H1 (cell line): ENCODE measurements around the gene ITGB1BP1. TPM values are rescaled to one million over a fixed set of nuclear protein-coding genes. Genes with fewer than 3 reads are reported as not detected.

Source experiments
- CTCF ChIA-PET: fragments of 300-600 bp; sonication (Branson Sonifier 250); formaldehyde crosslinking; loops from one replicate; lab custom pipeline; 2021; ENCODE audit not compliant: partially characterized antibody; lab: Charles Lee
- POLR2A ChIA-PET: fragments of 300-600 bp; sonication (Branson Sonifier 250); formaldehyde crosslinking; loops from one replicate; lab custom pipeline; 2021; ENCODE audit warnings: inconsistent platforms; ENCODE audit not compliant: partially characterized antibody; lab: Charles Lee
- DNase-seq, 2 experiments: peaks; one replicate each; pipeline versions ENCODE4 v3.0.0 to v3.0.0-alpha.2; 2010 to 2022; ENCODE audit warnings: low spot score in 2 of 2, low read depth in 1 of 2, mixed read lengths in 1 of 2
- FAIRE-seq: peaks from 2 replicates; lab custom pipeline; 2011; peaks lifted over from hg19 to GRCh38; lab: Jason Lieb, UNC
- H2AFZ ChIP-seq: 2 replicates; pipeline ENCODE4 v1.8.1; 2012; ENCODE audit warnings: low read length, inconsistent platforms
- H2AK5ac ChIP-seq: 2 replicates; pipeline ENCODE4 v1.6.1; 2013; ENCODE audit warnings: low read depth, low read length
- H2BK120ac ChIP-seq: replicated peaks from 2 replicates; pipeline ENCODE3; 2013; ENCODE audit warnings: low read depth, low read length, inconsistent platforms
- H2BK12ac ChIP-seq: 2 replicates; pipeline ENCODE4 v1.6.1; 2013; ENCODE audit warnings: low read depth, low read length
- H2BK15ac ChIP-seq: 2 replicates; pipeline ENCODE4 v1.6.1; 2013; ENCODE audit warnings: low read length
- H2BK20ac ChIP-seq: 2 replicates; pipeline ENCODE4 v1.6.1; 2013; ENCODE audit warnings: low read length
- H2BK5ac ChIP-seq: 2 replicates; pipeline ENCODE4 v1.6.1; 2013; ENCODE audit warnings: low read depth, low read length
- H3K14ac ChIP-seq: 2 replicates; pipeline ENCODE4 v1.6.1; 2013; ENCODE audit warnings: inconsistent platforms; ENCODE audit not compliant: insufficient read length
- H3K18ac ChIP-seq: 2 replicates; pipeline ENCODE4 v1.6.1; 2013; ENCODE audit warnings: low read length; ENCODE audit errors: extremely low read depth
- H3K23ac ChIP-seq: 2 replicates; pipeline ENCODE4 v1.6.1; 2013; ENCODE audit warnings: inconsistent platforms; ENCODE audit not compliant: insufficient read length
- H3K23me2 ChIP-seq: 2 replicates; pipeline ENCODE4 v1.6.1; 2013; ENCODE audit warnings: low read depth, low read length
- H3K27ac ChIP-seq: 2 replicates; pipeline ENCODE4 v1.6.1; 2011; ENCODE audit warnings: low read depth, low read length, inconsistent platforms
- H3K27me3 ChIP-seq, 4 experiments: replicated peaks in 1 of 4; 1 replicate in 1 of 4; 2 replicates in 3 of 4; pipeline versions ENCODE4 v1.6.1 to v1.8.1; 2011 to 2013; ENCODE audit warnings: low read length in 3 of 4, mild to moderate bottlenecking in 3 of 4, inconsistent platforms in 2 of 4, mixed read lengths in 2 of 4, moderate library complexity in 1 of 4; ENCODE audit not compliant: control insufficient read depth in 3 of 4, insufficient read depth in 3 of 4; ENCODE audit errors: extremely low read depth in 1 of 4
- H3K36me3 ChIP-seq, 4 experiments: 2 replicates each; pipeline versions ENCODE4 v1.6.1 to v1.8.1; 2011 to 2013; ENCODE audit warnings: mild to moderate bottlenecking in 4 of 4, low read length in 3 of 4, moderate library complexity in 2 of 4, control low read depth in 1 of 4, inconsistent platforms in 1 of 4; ENCODE audit not compliant: insufficient read depth in 4 of 4, control insufficient read depth in 2 of 4
- H3K4ac ChIP-seq: replicated peaks from 2 replicates; pipeline ENCODE3; 2013; ENCODE audit warnings: low read length, low read depth, mixed read lengths, inconsistent platforms; ENCODE audit not compliant: insufficient read length
- H3K4me1 ChIP-seq, 4 experiments: replicated peaks in 1 of 4; 1 replicate in 1 of 4; 2 replicates in 3 of 4; pipeline versions ENCODE4 v1.6.1 to v1.8.1; 2011 to 2013; ENCODE audit warnings: low read length in 3 of 4, inconsistent platforms in 2 of 4, mixed read lengths in 1 of 4; ENCODE audit not compliant: insufficient read depth in 4 of 4, control insufficient read depth in 3 of 4
- H3K4me2 ChIP-seq, 2 experiments: 2 replicates each; pipeline versions ENCODE4 v1.6.1 to v1.8.1; 2011 to 2013; ENCODE audit warnings: low read depth in 2 of 2, low read length in 2 of 2, control low read depth in 1 of 2, inconsistent platforms in 1 of 2, mild to moderate bottlenecking in 1 of 2; ENCODE audit not compliant: insufficient read depth in 1 of 2
- H3K4me3 ChIP-seq, 4 experiments: fragments of 200-600, 300-600 bp in 1 of 4; sonication (generic), shearing (Covaris generic), sonication (Bioruptor Twin) in 1 of 4; 2 replicates each; pipeline versions ENCODE4 v1.5.1 to v1.8.1; 2011 to 2016; ENCODE audit warnings: low read length in 4 of 4, low read depth in 3 of 4, control low read depth in 2 of 4, inconsistent platforms in 2 of 4, mild to moderate bottlenecking in 2 of 4, mixed read lengths in 1 of 4, moderate library complexity in 1 of 4; ENCODE audit not compliant: insufficient read depth in 2 of 4; ENCODE audit errors: extremely low read depth in 1 of 4
- H3K56ac ChIP-seq: replicated peaks from 2 replicates; pipeline ENCODE3; 2013; ENCODE audit warnings: low read depth, mild to moderate bottlenecking, mixed read lengths, low read length, inconsistent platforms; ENCODE audit not compliant: insufficient read length
- H3K79me1 ChIP-seq: 2 replicates; pipeline ENCODE4 v1.6.1; 2013; ENCODE audit warnings: low read depth, low read length, control low read depth
- H3K79me2 ChIP-seq, 2 experiments: 2 replicates each; pipeline versions ENCODE4 v1.6.1 to v1.8.1; 2012 to 2013; ENCODE audit warnings: low read length in 2 of 2, mild to moderate bottlenecking in 2 of 2, inconsistent platforms in 1 of 2; ENCODE audit not compliant: insufficient read depth in 2 of 2, control insufficient read depth in 1 of 2
- H3K9ac ChIP-seq, 4 experiments: replicated peaks in 1 of 4; 1 replicate in 1 of 4; 2 replicates in 3 of 4; pipeline versions ENCODE4 v1.6.1 to v1.8.1; 2011 to 2013; ENCODE audit warnings: low read depth in 3 of 4, low read length in 3 of 4, control low read depth in 2 of 4, mild to moderate bottlenecking in 2 of 4, moderate library complexity in 2 of 4, inconsistent platforms in 1 of 4; ENCODE audit errors: extremely low read depth in 1 of 4
- H3K9me3 ChIP-seq, 2 experiments: 2 replicates each; pipeline versions ENCODE4 v1.6.1 to v1.8.1; 2012 to 2013; ENCODE audit warnings: mild to moderate bottlenecking in 2 of 2, moderate library complexity in 2 of 2, control low read depth in 1 of 2, inconsistent platforms in 1 of 2, low read depth in 1 of 2, low read length in 1 of 2, mixed read lengths in 1 of 2; ENCODE audit not compliant: insufficient read depth in 2 of 2
- H4K20me1 ChIP-seq, 2 experiments: replicated peaks in 1 of 2; 2 replicates each; pipeline versions ENCODE3 to v1.8.1; 2011 to 2013; ENCODE audit warnings: inconsistent platforms in 2 of 2, low read length in 2 of 2, mild to moderate bottlenecking in 1 of 2; ENCODE audit not compliant: insufficient read depth in 2 of 2, control insufficient read depth in 1 of 2
- H4K5ac ChIP-seq: 2 replicates; pipeline ENCODE4 v1.6.1; 2013; ENCODE audit warnings: low read length, low read depth, mixed read lengths, inconsistent platforms; ENCODE audit not compliant: insufficient read length
- H4K8ac ChIP-seq: 2 replicates; pipeline ENCODE4 v1.8.0; 2013; ENCODE audit warnings: mild to moderate bottlenecking, moderate library complexity, low read length, inconsistent platforms; ENCODE audit not compliant: insufficient read depth; ENCODE audit errors: extremely low read depth
- H4K91ac ChIP-seq: replicated peaks from 2 replicates; pipeline ENCODE3; 2013; ENCODE audit warnings: low read length, mixed read lengths, inconsistent platforms; ENCODE audit not compliant: insufficient read length
- CHD1 ChIP-seq: IDR thresholded peaks from 2 replicates; pipeline ENCODE4 v1.6.1; 2012; ENCODE audit warnings: low read depth, low read length, improper control_type of control experiment
- KDM4A ChIP-seq: IDR thresholded peaks from one replicate; pipeline ENCODE4 v1.7.1; 2012; ENCODE audit warnings: low read depth, mild to moderate bottlenecking, moderate library complexity, low read length, inconsistent platforms; ENCODE audit not compliant: severe bottlenecking
- KDM5A ChIP-seq: fragments of 200-600 bp; IDR thresholded peaks from 2 replicates; pipeline ENCODE4 v1.7.1; 2012; ENCODE audit warnings: mild to moderate bottlenecking, low read length, inconsistent platforms, mixed read lengths
- MAX ChIP-seq: IDR thresholded peaks from 2 replicates; pipeline ENCODE4 v1.6.1; 2012; ENCODE audit warnings: inconsistent platforms
- POLR2AphosphoS5 ChIP-seq: IDR thresholded peaks from 2 replicates; pipeline ENCODE4 v1.6.1; 2011; ENCODE audit warnings: low read depth, low read length
- TAF7 ChIP-seq: optimal IDR thresholded peaks from 2 replicates; pipeline ENCODE3; 2011; ENCODE audit warnings: low read depth, mild to moderate bottlenecking, inconsistent platforms, low read length, moderate library complexity, borderline replicate concordance
- TBP ChIP-seq: IDR thresholded peaks from 2 replicates; pipeline ENCODE4 v1.6.1; 2011; ENCODE audit warnings: low read depth, low read length, improper control_type of control experiment
- WGBS, 2 experiments: shearing (Covaris generic) in 1 of 2; methylation state at CpG; one replicate each; pipeline versions ENCODE4 v1.1.6 to v1.1.7; 2013 to 2015; ENCODE audit warnings: low lambda C conversion rate in 2 of 2, mixed read lengths in 2 of 2, inconsistent platforms in 1 of 2, low coverage in 1 of 2, missing lambda C conversion rate in 1 of 2; ENCODE audit not compliant: insufficient replicate concordance in 2 of 2, insufficient coverage in 1 of 2, insufficient read length in 1 of 2; ENCODE audit errors: extremely low coverage in 1 of 2, missing lambda C conversion rate in 1 of 2; 5-methylcytosine and 5-hydroxymethylcytosine counted together
- polyA plus RNA-seq, 7 experiments: library from polyadenylated mRNA; depleted of rRNA in 3 of 7; stranded (reverse) in 5 of 7; unstranded in 2 of 7; fragments of >200 nt in 5 of 7; fragments of 200-250 nt in 2 of 7; gene quantifications; 1 replicate in 5 of 7; 2 replicates in 1 of 7; 4 replicates in 1 of 7; pipeline versions ENCODE4 v1.2.1 to v1.2.3, GENCODE V29; 2011 to 2013; ENCODE audit warnings: missing spikeins in 2 of 7, mixed read lengths in 2 of 7
- total RNA-seq: library from RNA; stranded (reverse); fragmentation: NEBNext Ultra II Directional; extraction: Animal tissue kit (Norgen Biotek cat#: 25700); gene quantifications from 2 replicates; pipeline ENCODE4 v1.2.1, GENCODE V29; 2021

Gene ITGB1BP1
- total and polyA plus RNA-seq, 2 of the 8 experiments (the other 6 are each of a cell fraction or from before 2014, with no cell fraction given): 16.1 to 45.4 TPM

- FAIRE-seq (no peak), DNase-seq (no peak)
- Histone ChIP-seq H3K14ac (no peak overlapping the region), H2BK5ac (no peak overlapping the region), H3K9me3 (no peaks in the 10 kb centered on the region), H3K27ac (no peak overlapping the region), H3K9ac (no peak overlapping the region), H2BK120ac (no peak overlapping the region), H2BK20ac (no peak overlapping the region), H2AK5ac (no peak overlapping the region), H3K23me2 (no peaks in the 10 kb centered on the region), H3K27me3 (no peaks in the 10 kb centered on the region), H4K5ac (no peak overlapping the region), H4K20me1 (no peaks in the 10 kb centered on the region), H3K4me2 (no peak overlapping the region), H3K4me3 (no peak overlapping the region), H3K79me1 (no peaks in the 10 kb centered on the region), H3K4ac (no peak overlapping the region), H3K4me1 (peaks cover 0 to 9% (median 4%) of the 10 kb centered on the region in 4 experiments; a peak in 4 of 7 replicates), H3K36me3 (peaks cover 0 to 6% (median 2%) of the 10 kb centered on the region in 4 experiments; a peak in 2 of 8 replicates), H3K79me2 (no peaks in the 10 kb centered on the region), H2BK15ac (no peak overlapping the region), H3K56ac (no peak overlapping the region), H3K23ac (no peak overlapping the region), H4K8ac (no peak overlapping the region; the same call in 1 of the 2 replicates), H4K91ac (no peak overlapping the region), H3K18ac (no peak overlapping the region), H2AFZ (no peak overlapping the region), H2BK12ac (no peak overlapping the region)
- TF ChIP-seq POLR2AphosphoS5 (no peak), MAX (no peak), KDM5A (no peak), TBP (no peak), KDM4A (no peak), TAF7 (no peak), CHD1 (no peak)
- ChIA-PET CTCF (interaction anchor here (2.1 kb wide), 1 partner anchor 11 kb away, joined by 5 read pairs; no protein-coding TSS in a partner anchor), POLR2A (no interaction called here)
- 96% methylated on average over 5 of the region's 5 CpGs; no CpG with 5 or more reads in 1 of the 2 experiments for WGBS, 2 experiments
Observed at GRCh38 chr2:9379391-9379755, 44.0 kb downstream of the ITGB1BP1 start.
